DMS153 treated with DMSO at 0.1 percent for 48 hours (cell line): ENCODE results near the gene WWP2.
"Not testable (repeated sequence)": the region's sequence is repeated elsewhere in the genome, so short reads cannot be mapped to it uniquely, and the experiment has no call there.

Source experiments
- DNase-seq: peaks from one replicate; lab custom pipeline; 2025; ENCODE audit not compliant: unreplicated experiment; lab: John Stamatoyannopoulos, UW

Gene WWP2

GRCh38 chr16:69972935-69973334 lies 210.8 kb downstream of the WWP2 start:
- DNase-seq: not testable (repeated sequence)

GRCh38 chr16:69985196-69985595 lies 223.1 kb downstream of the WWP2 start:
- not testable (repeated sequence) for DNase-seq
